K562 (cell line): ENCODE measurements around the gene APOO. TPM values are rescaled to one million over a fixed set of nuclear protein-coding genes. Genes with fewer than 3 reads are reported as not detected.

ENCODE experiments used
- ATAC-seq: fragments of 200-7000 bp; cut with Tn5 transposase; 3 replicates; pipeline ENCODE4 v1.9.1; 2020; ENCODE audit warnings: moderate library complexity
- BruUV-seq: library from RNA; stranded (reverse); fragments of 400-500 nt; replicated peaks from 2 replicates; lab custom pipeline; 2021; lab: Mats Ljungman, UMichigan
- CTCF ChIA-PET: fragments of 300-600 bp; formaldehyde crosslinking; extraction: SDS; loops from one replicate; lab custom pipeline; 2021; ENCODE audit warnings: low intra/inter-chr PET ratio; lab: Yijun Ruan, JAX
- POLR2A ChIA-PET: fragments of 300-600, 350-650 bp; sonication (Branson Sonifier 250); formaldehyde crosslinking; extraction: SDS; loops from one replicate; lab custom pipeline; 2021; ENCODE audit warnings: antibody characterized with exemption, inconsistent platforms; lab: Yijun Ruan, JAX
- DNase-seq, 4 experiments: peaks; one replicate each; pipeline versions ENCODE4 v3.0.0 to v3.0.0-alpha.2; 2011 to 2018; ENCODE audit warnings: low spot score in 3 of 4, mixed read lengths in 3 of 4; ENCODE audit errors: extremely low read depth in 1 of 4
- FAIRE-seq: peaks from 2 replicates; lab custom pipeline; 2011; peaks lifted over from hg19 to GRCh38; lab: Jason Lieb, UNC
- H2AFZ ChIP-seq: 2 replicates; pipeline ENCODE4 v1.6.0; 2011; ENCODE audit warnings: low read depth, low read length, control low read depth, inconsistent platforms
- H3K27ac ChIP-seq: fragments of 200-600 bp; 3 replicates; pipeline ENCODE4 v1.8.0; 2011; ENCODE audit warnings: low read depth, mild to moderate bottlenecking, control low read depth, inconsistent platforms, low read length, moderate library complexity, mixed read lengths; ENCODE audit errors: extremely low read depth
- H3K27me3 ChIP-seq, 2 experiments: fragments of 300-600 bp in 1 of 2; 2 replicates in 1 of 2; 3 replicates in 1 of 2; pipeline versions ENCODE4 v1.6.0 to v1.8.0; 2011; ENCODE audit warnings: inconsistent platforms in 2 of 2, low read length in 2 of 2, mild to moderate bottlenecking in 1 of 2, mixed read lengths in 1 of 2, moderate library complexity in 1 of 2; ENCODE audit not compliant: control insufficient read depth in 2 of 2, insufficient read depth in 2 of 2
- H3K36me3 ChIP-seq: fragments of 300-600 bp; 3 replicates; pipeline ENCODE4 v1.8.0; 2011; ENCODE audit warnings: mild to moderate bottlenecking, low read length, inconsistent platforms; ENCODE audit not compliant: control insufficient read depth, insufficient read depth
- H3K4me1 ChIP-seq, 2 experiments: fragments of 200-600 bp in 1 of 2; replicated peaks in 1 of 2; 2 replicates in 1 of 2; 3 replicates in 1 of 2; pipeline versions ENCODE4 v1.5.1 to v1.8.0; 2011; ENCODE audit warnings: inconsistent platforms in 2 of 2, low read length in 2 of 2, mild to moderate bottlenecking in 1 of 2, mixed read lengths in 1 of 2, moderate library complexity in 1 of 2; ENCODE audit not compliant: control insufficient read depth in 2 of 2, insufficient read depth in 2 of 2
- H3K4me2 ChIP-seq: 2 replicates; pipeline ENCODE4 v1.6.1; 2011; ENCODE audit warnings: low read length, control low read depth, inconsistent platforms, mixed read lengths; ENCODE audit not compliant: insufficient read depth
- H3K4me3 ChIP-seq: fragments of 200-600 bp; sonication (generic), shearing (Covaris generic); 2 replicates; pipeline ENCODE4 v1.5.1; 2016; ENCODE audit warnings: control low read depth, inconsistent platforms
- H3K79me2 ChIP-seq: fragments of 200-600 bp; 3 replicates; pipeline ENCODE4 v1.8.0; 2011; ENCODE audit warnings: low read length, inconsistent platforms; ENCODE audit not compliant: control insufficient read depth, insufficient read depth
- H3K9ac ChIP-seq, 2 experiments: 2 replicates each; pipeline versions ENCODE4 v1.6.0 to v1.6.1; 2011; ENCODE audit warnings: low read depth in 2 of 2, low read length in 2 of 2, control low read depth in 1 of 2, inconsistent platforms in 1 of 2, mild to moderate bottlenecking in 1 of 2, mixed read lengths in 1 of 2; ENCODE audit not compliant: insufficient read depth in 1 of 2
- H3K9me1 ChIP-seq: one replicate; pipeline ENCODE4 v1.6.0; 2011; ENCODE audit warnings: inconsistent platforms, mild to moderate bottlenecking, low read length, moderate library complexity; ENCODE audit not compliant: control insufficient read depth, insufficient read depth
- H3K9me3 ChIP-seq: replicated peaks from 2 replicates; pipeline ENCODE4 v1.5.1; 2011; ENCODE audit warnings: low read depth, low read length, inconsistent platforms; ENCODE audit not compliant: control insufficient read depth, insufficient read depth
- H4K20me1 ChIP-seq: replicated peaks from 2 replicates; pipeline ENCODE4 v1.6.1; 2011; ENCODE audit warnings: low read length, inconsistent platforms, mixed read lengths; ENCODE audit not compliant: control insufficient read depth, insufficient read depth
- BACH1 ChIP-seq: fragments of 200-800 bp; sonication (Bioruptor generic); IDR thresholded peaks from 2 replicates; pipeline ENCODE4 v1.6.1; 2016; ENCODE audit warnings: missing genetic modification characterization, missing compliant biosample characterization
- CLOCK ChIP-seq: fragments of 250-450 bp; sonication (Bioruptor Pico); IDR thresholded peaks from 2 replicates; pipeline ENCODE4 v1.4.0; 2020; ENCODE audit warnings: mild to moderate bottlenecking, moderate library complexity, borderline replicate concordance
- FOXP1 ChIP-seq: sonication (generic); formaldehyde crosslinking; IDR thresholded peaks from 2 replicates; pipeline ENCODE4 v1.8.0; 2022; ENCODE audit warnings: mild to moderate bottlenecking, missing genetic modification reagents
- GTF2F1 ChIP-seq: IDR thresholded peaks from 2 replicates; pipeline ENCODE4 v1.6.1; 2011; ENCODE audit warnings: low read depth, low read length, improper control_type of control experiment
- RFX7 ChIP-seq: fragments of 250-450 bp; sonication (Bioruptor Pico); IDR thresholded peaks from 2 replicates; pipeline ENCODE4 v1.5.1; 2021; ENCODE audit warnings: mild to moderate bottlenecking
- SETDB1 ChIP-seq: IDR thresholded peaks from one replicate; pipeline ENCODE4 v1.6.1; 2012; ENCODE audit warnings: low read length, control low read depth, inconsistent platforms
- SMARCA4 ChIP-seq: fragments of 450-650 bp; IDR thresholded peaks from 2 replicates; pipeline ENCODE4 v1.6.1; 2016
- SMARCC2 ChIP-seq: fragments of 450-650 bp; IDR thresholded peaks from 2 replicates; pipeline ENCODE4 v1.6.1; 2017; ENCODE audit warnings: antibody characterized with exemption, moderate library complexity, mild to moderate bottlenecking, low read depth
- ZHX1 ChIP-seq: fragments of 150-350 bp; conservative IDR thresholded peaks from 2 replicates; pipeline ENCODE4 v1.6.1; 2014; ENCODE audit warnings: low read length
- ZNF583 ChIP-seq: fragments of 250-450 bp; sonication (Bioruptor Pico); IDR thresholded peaks from 2 replicates; pipeline ENCODE4 v1.4.0; 2020
- WGBS: fragments of 100-300 bp; shearing (Covaris generic); methylation state at CpG from one replicate; pipeline ENCODE4 v1.1.6; 2016; ENCODE audit warnings: low coverage, mixed read lengths; ENCODE audit not compliant: insufficient coverage; ENCODE audit errors: missing lambda C conversion rate; 5-methylcytosine and 5-hydroxymethylcytosine counted together
- in situ Hi-C: fragments of 300-500 bp; cut with MboI; formaldehyde crosslinking; loops from 4 replicates; pipeline ENCODE4 v1.15.0; 2018; ENCODE audit warnings: inconsistent platforms, mixed read lengths
- intact Hi-C: fragments of 100-400 bp; cut with micrococcal nuclease; formaldehyde crosslinking; loops from 2 replicates; pipeline ENCODE4 v1.14.2; 2022
- polyA plus RNA-seq, 8 experiments: library from polyadenylated mRNA; depleted of rRNA in 4 of 8; stranded (reverse) in 5 of 8; unstranded in 3 of 8; fragments of >200 nt; fragmentation: Nextera tagmentation in 2 of 8; fragmentation: Illumina TruSeq in 1 of 8; extraction: Ambion mirVana in 2 of 8; extraction: Trizol in 1 of 8; gene quantifications; 2 replicates each; pipeline versions ENCODE4 v1.2.1 to v1.2.3, GENCODE V29; 2011 to 2014; ENCODE audit warnings: inconsistent platforms in 1 of 8, missing spikeins in 1 of 8
- total RNA-seq, 7 experiments: library from RNA; depleted of rRNA in 6 of 7; stranded (reverse); fragments of >200 nt in 6 of 7; fragmentation: Illumina TruSeq in 2 of 7; extraction: Trizol in 2 of 7; gene quantifications; 2 replicates each; pipeline versions ENCODE4 v1.2.1 to v1.2.3, GENCODE V29; 2011 to 2021; ENCODE audit warnings: low replicate concordance in 1 of 7
- TF ChIP-seq, protein P1 (sequence below): fragments of 250-450 bp; sonication (Bioruptor Pico); IDR thresholded peaks from 2 replicates; pipeline ENCODE4 v1.8.0; 2021; ENCODE audit warnings: moderate library complexity, mild to moderate bottlenecking, inconsistent platforms

Gene APOO
- total and polyA plus RNA-seq, 9 of the 15 experiments (the other 6 are each of a cell fraction or from before 2014, with no cell fraction given), result 37.3 to 76.4 (median 60.8) TPM

- TF ChIP-seq BACH1 (tag) (no peak), ZNF583 (CRISPR knock-in tag) (no peak), CLOCK (CRISPR knock-in tag) (no peak)
Measured at GRCh38 chrX:23945206-23945605, 37.5 kb upstream of the APOO start (continued).

GRCh38 chrX:23944234-23944633 lies 36.5 kb upstream of the APOO start:
- ChIA-PET CTCF (no interaction called here), POLR2A (interaction anchor here (0.6 kb wide), 1 partner anchor 932 kb away, joined by 3 read pairs; no protein-coding TSS in a partner anchor)
- Histone ChIP-seq H3K27ac (no peak overlapping the region), H2AFZ (no peak overlapping the region), H3K9ac (no peak overlapping the region), H3K4me1 (peaks cover 0 to 1% of the 10 kb centered on the region in 2 experiments; a peak in 2 of 5 replicates), H4K20me1 (no peaks in the 10 kb centered on the region), H3K79me2 (no peaks in the 10 kb centered on the region), H3K4me2 (no peak overlapping the region), H3K4me3 (no peak overlapping the region), H3K36me3 (no peaks in the 10 kb centered on the region), H3K9me1 (no peaks in the 10 kb centered on the region), H3K27me3 (no peaks in the 10 kb centered on the region), H3K9me3 (no peaks in the 10 kb centered on the region)
- no peak for DNase-seq
- no peak for FAIRE-seq
- BruUV-seq, result no TSS peak
- in situ Hi-C loops (no loop called here), intact Hi-C loops (no loop called here)
- 6% methylated on average over 1 of the region's 1 CpG for WGBS
- no peak for ATAC-seq
- TF ChIP-seq, protein P1, sequence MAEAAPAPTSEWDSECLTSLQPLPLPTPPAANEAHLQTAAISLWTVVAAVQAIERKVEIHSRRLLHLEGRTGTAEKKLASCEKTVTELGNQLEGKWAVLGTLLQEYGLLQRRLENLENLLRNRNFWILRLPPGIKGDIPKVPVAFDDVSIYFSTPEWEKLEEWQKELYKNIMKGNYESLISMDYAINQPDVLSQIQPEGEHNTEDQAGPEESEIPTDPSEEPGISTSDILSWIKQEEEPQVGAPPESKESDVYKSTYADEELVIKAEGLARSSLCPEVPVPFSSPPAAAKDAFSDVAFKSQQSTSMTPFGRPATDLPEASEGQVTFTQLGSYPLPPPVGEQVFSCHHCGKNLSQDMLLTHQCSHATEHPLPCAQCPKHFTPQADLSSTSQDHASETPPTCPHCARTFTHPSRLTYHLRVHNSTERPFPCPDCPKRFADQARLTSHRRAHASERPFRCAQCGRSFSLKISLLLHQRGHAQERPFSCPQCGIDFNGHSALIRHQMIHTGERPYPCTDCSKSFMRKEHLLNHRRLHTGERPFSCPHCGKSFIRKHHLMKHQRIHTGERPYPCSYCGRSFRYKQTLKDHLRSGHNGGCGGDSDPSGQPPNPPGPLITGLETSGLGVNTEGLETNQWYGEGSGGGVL (CRISPR knock-in tag), result no peak
- TF ChIP-seq ZHX1 (no peak), GTF2F1 (no peak), SMARCC2 (no peak), FOXP1 (CRISPR knock-in tag) (no peak), SETDB1 (no peak), RFX7 (CRISPR knock-in tag) (no peak), SMARCA4 (no peak)
